ENCODE measurements around the gene RAB26. TPM values are rescaled to one million over a fixed set of nuclear protein-coding genes. Genes with fewer than 3 reads are reported as not detected.
"Not testable (repeated sequence)": the region's sequence is repeated elsewhere in the genome, so short reads cannot be mapped to it uniquely, and the experiment has no call there.

Gene RAB26
- total RNA-seq, 1 donor from 2014 or later = 0.26 TPM

DNA sequence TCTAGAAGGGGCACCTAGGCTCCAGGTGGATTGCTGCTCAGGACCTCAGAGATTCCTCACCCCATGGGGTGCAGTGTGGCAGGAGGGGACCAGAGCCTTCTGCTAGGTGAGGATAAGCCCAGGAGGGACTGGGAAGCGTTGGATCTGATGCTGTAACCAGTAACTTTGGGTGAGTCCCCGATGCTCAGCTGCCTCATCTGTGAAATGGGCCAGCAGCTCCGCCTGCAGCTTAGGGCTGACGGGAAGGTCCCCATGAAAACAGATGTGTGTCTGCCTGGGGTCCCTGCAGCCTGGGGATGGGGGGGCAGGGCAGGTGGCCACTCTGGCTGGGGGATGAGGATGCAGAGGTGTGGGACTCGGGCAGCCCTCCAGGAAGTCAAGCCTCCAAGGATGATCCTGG, 50.7 kb downstream of the RAB26 start:
- H3K27me3 ChIP-seq (ENCODE audit: control insufficient read depth, insufficient read depth, low read length) = peaks cover 4% of the 10 kb centered on the region
- H3K36me3 ChIP-seq (ENCODE audit: control insufficient read depth, insufficient read depth, low read length) = no peaks in the 10 kb centered on the region
- no peak overlapping the region for H3K4me3 ChIP-seq (ENCODE audit: low read depth, low read length)
- no peak for DNase-seq (ENCODE audit: low read depth)
- FAIRE-seq = no peak
- TF ChIP-seq, protein P1, sequence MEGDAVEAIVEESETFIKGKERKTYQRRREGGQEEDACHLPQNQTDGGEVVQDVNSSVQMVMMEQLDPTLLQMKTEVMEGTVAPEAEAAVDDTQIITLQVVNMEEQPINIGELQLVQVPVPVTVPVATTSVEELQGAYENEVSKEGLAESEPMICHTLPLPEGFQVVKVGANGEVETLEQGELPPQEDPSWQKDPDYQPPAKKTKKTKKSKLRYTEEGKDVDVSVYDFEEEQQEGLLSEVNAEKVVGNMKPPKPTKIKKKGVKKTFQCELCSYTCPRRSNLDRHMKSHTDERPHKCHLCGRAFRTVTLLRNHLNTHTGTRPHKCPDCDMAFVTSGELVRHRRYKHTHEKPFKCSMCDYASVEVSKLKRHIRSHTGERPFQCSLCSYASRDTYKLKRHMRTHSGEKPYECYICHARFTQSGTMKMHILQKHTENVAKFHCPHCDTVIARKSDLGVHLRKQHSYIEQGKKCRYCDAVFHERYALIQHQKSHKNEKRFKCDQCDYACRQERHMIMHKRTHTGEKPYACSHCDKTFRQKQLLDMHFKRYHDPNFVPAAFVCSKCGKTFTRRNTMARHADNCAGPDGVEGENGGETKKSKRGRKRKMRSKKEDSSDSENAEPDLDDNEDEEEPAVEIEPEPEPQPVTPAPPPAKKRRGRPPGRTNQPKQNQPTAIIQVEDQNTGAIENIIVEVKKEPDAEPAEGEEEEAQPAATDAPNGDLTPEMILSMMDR (IDR thresholded peaks at IDR 0.05; ENCODE audit: insufficient read depth, low read length, severe bottlenecking) = no peak

- FAIRE-seq = no peak
- DNase-seq (ENCODE audit: low read depth) = no peak
Observed at GRCh38 chr16:2199621-2200139, 51.3 kb downstream of the RAB26 start.

GRCh38 chr16:2200313-2200712, 51.9 kb downstream of the RAB26 start:
- Histone ChIP-seq H3K27me3 (ENCODE audit: control insufficient read depth, insufficient read depth, low read length) (peaks cover 3% of the 10 kb centered on the region), H3K4me3 (ENCODE audit: low read depth, low read length) (no peak overlapping the region), H3K36me3 (ENCODE audit: control insufficient read depth, insufficient read depth, low read length) (no peaks in the 10 kb centered on the region)
- DNase-seq (ENCODE audit: low read depth) = no peak
- TF ChIP-seq, protein P1 (IDR thresholded peaks at IDR 0.05; ENCODE audit: insufficient read depth, low read length, severe bottlenecking) = no peak
- FAIRE-seq = no peak

More at GRCh38 chr16:2199621-2200139, 51.3 kb downstream of the RAB26 start:
- no peaks in the 10 kb centered on the region for H3K36me3 ChIP-seq (ENCODE audit: control insufficient read depth, insufficient read depth, low read length)
- H3K4me3 ChIP-seq (ENCODE audit: low read depth, low read length) = no peak overlapping the region
- TF ChIP-seq, protein P1 (IDR thresholded peaks at IDR 0.05; ENCODE audit: insufficient read depth, low read length, severe bottlenecking) = no peak
- peaks cover 4% of the 10 kb centered on the region for H3K27me3 ChIP-seq (ENCODE audit: control insufficient read depth, insufficient read depth, low read length)

DNA sequence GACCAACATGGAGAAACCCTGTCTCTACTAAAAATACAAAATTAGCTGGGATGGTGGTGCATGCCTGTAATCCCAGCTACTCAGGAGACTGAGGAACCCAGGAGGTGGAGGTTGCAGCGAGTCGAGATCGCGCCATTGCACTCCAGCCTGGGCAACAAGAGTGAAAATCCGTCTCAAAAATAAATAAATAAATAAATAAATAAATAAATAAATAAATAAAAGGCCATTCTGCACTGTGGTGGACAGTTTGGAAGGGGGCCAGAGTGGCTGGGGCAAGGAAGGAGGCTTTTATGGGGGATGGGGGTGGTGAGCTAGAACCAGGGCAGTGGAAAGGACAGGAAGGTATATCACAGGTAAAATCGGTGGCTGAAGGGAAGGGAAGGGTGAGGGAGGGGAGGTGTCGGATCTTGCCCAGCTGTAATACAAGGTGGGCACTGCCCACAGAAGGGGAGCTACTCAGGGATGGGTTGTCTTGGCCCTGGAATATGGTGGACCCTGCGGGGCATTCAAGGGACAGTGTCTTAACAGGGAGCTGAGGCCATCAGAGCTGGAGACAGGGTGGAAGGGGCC, 54.8 kb downstream of the RAB26 start:
- not testable (repeated sequence) for H3K27me3 ChIP-seq (ENCODE audit: control insufficient read depth, insufficient read depth, low read length); H3K36me3 ChIP-seq (ENCODE audit: control insufficient read depth, insufficient read depth, low read length); H3K4me3 ChIP-seq (ENCODE audit: low read depth, low read length); FAIRE-seq; DNase-seq (ENCODE audit: low read depth)

Other genes starting within 250 kb of the RAB26 start
- 2.2 TPM in 1 of 2 replicates, not detected in the other for gene HS3ST6, start 230.2 kb upstream of the RAB26 start, total RNA-seq
- gene MSRB1, start 205.4 kb upstream of the RAB26 start, total RNA-seq = 2.9 and 6.0 TPM in 2 replicates
- under 0.01 and 0.13 TPM in 2 replicates for gene RPL3L, start 193.9 kb upstream of the RAB26 start, total RNA-seq
- gene NDUFB10, start 189.1 kb upstream of the RAB26 start, total RNA-seq = 115 and 219 TPM in 2 replicates
- gene RPS2, start 183.8 kb upstream of the RAB26 start, total RNA-seq = 5,082 and 6,563 TPM in 2 replicates
- gene RNF151, start 181.8 kb upstream of the RAB26 start, total RNA-seq = not detected in 2 replicates
- 38.5 and 44.5 TPM in 2 replicates for gene TBL3, start 176.6 kb upstream of the RAB26 start, total RNA-seq
- 1.6 and 2.0 TPM in 2 replicates for gene NOXO1, start 167.2 kb upstream of the RAB26 start, total RNA-seq
- 16.1 and 18.4 TPM in 2 replicates for gene GFER, start 164.4 kb upstream of the RAB26 start, total RNA-seq
- gene SYNGR3, start 158.7 kb upstream of the RAB26 start, total RNA-seq = 2.9 and 5.2 TPM in 2 replicates
- gene ZNF598, start 138.8 kb upstream of the RAB26 start, total RNA-seq = 26.3 and 31.9 TPM in 2 replicates
- 0.13 TPM in 1 of 2 replicates, not detected in the other for gene NPW, start 128.8 kb upstream of the RAB26 start, total RNA-seq
- 15.8 and 20.1 TPM in 2 replicates for gene NHERF2, start 121.7 kb upstream of the RAB26 start, total RNA-seq
- 18.6 and 44.0 TPM in 2 replicates for gene NTHL1, start 100.8 kb upstream of the RAB26 start, total RNA-seq
- 25.0 and 34.7 TPM in 2 replicates for gene TSC2, start 100.6 kb upstream of the RAB26 start, total RNA-seq
- gene PKD1, start 12.7 kb upstream of the RAB26 start, total RNA-seq = 56.1 and 114 TPM in 2 replicates
- gene TRAF7, start 7.2 kb downstream of the RAB26 start, total RNA-seq = 47.4 and 50.2 TPM in 2 replicates
- under 0.01 and 1.8 TPM in 2 replicates for gene CASKIN1, start 48.0 kb downstream of the RAB26 start, total RNA-seq
- 10.9 and 11.6 TPM in 2 replicates for gene MLST8, start 56.8 kb downstream of the RAB26 start, total RNA-seq
- gene BRICD5, start 62.2 kb downstream of the RAB26 start, total RNA-seq = 0.53 and 1.2 TPM in 2 replicates
- 9.1 and 9.5 TPM in 2 replicates for gene PGP, start 66.2 kb downstream of the RAB26 start, total RNA-seq
- 26.6 and 34.4 TPM in 2 replicates for gene E4F1, start 75.0 kb downstream of the RAB26 start, total RNA-seq
- gene DNASE1L2, start 87.8 kb downstream of the RAB26 start, total RNA-seq = under 0.01 and 0.64 TPM in 2 replicates
- gene ECI1, start 103.0 kb downstream of the RAB26 start, total RNA-seq = 87.8 and 140 TPM in 2 replicates
- gene RNPS1, start 119.5 kb downstream of the RAB26 start, total RNA-seq = 73.5 and 84.7 TPM in 2 replicates
- gene ABCA3, start 192.1 kb downstream of the RAB26 start, total RNA-seq = under 0.01 and 0.51 TPM in 2 replicates